DOHH2 (cell line): Measurements from ENCODE around the gene SLC17A1.

Experiments
- H3F3A ChIP-seq: fragments of 200-600 bp; sonication (generic), shearing (Covaris generic); 2 replicates; pipeline ENCODE4 v1.6.0; 2016; ENCODE audit warnings: antibody characterized with exemption, mild to moderate bottlenecking; ENCODE audit not compliant: control insufficient read depth, insufficient read depth
- H3K27ac ChIP-seq: fragments of 200-600 bp; sonication (generic); 2 replicates; pipeline ENCODE4 v1.5.1; 2014; ENCODE audit warnings: low read depth, mild to moderate bottlenecking, low read length, moderate library complexity
- H3K27me3 ChIP-seq: fragments of 200-600 bp; sonication (generic); 2 replicates; pipeline ENCODE4 v1.6.1; 2014; ENCODE audit warnings: mild to moderate bottlenecking, low read length, mixed read lengths; ENCODE audit not compliant: control insufficient read depth
- H3K36me3 ChIP-seq: fragments of 200-600 bp; sonication (generic); 2 replicates; pipeline ENCODE4 v1.6.1; 2014; ENCODE audit warnings: mild to moderate bottlenecking, low read length, moderate library complexity, mixed read lengths; ENCODE audit not compliant: control insufficient read depth
- H3K4me1 ChIP-seq: fragments of 200-600 bp; sonication (generic); 2 replicates; pipeline ENCODE4 v1.6.1; 2014; ENCODE audit warnings: mild to moderate bottlenecking, low read length, mixed read lengths; ENCODE audit not compliant: control insufficient read depth
- H3K4me2 ChIP-seq: fragments of 200-600 bp; sonication (generic); 2 replicates; pipeline ENCODE4 v1.6.0; 2014; ENCODE audit warnings: mild to moderate bottlenecking, low read length, moderate library complexity
- H3K4me3 ChIP-seq: fragments of 200-600 bp; sonication (generic); 2 replicates; pipeline ENCODE4 v1.5.1; 2014; ENCODE audit warnings: mild to moderate bottlenecking, low read length, mixed read lengths
- H3K79me2 ChIP-seq: fragments of 200-600 bp; sonication (generic); 2 replicates; pipeline ENCODE4 v1.6.1; 2014; ENCODE audit warnings: mild to moderate bottlenecking, low read length, mixed read lengths; ENCODE audit not compliant: control insufficient read depth
- H3K9me2 ChIP-seq: fragments of 200-600 bp; sonication (generic); replicated peaks from 2 replicates; pipeline ENCODE4 v1.6.1; 2014; ENCODE audit warnings: mild to moderate bottlenecking, low read length, mixed read lengths; ENCODE audit not compliant: control insufficient read depth
- H3K9me3 ChIP-seq: fragments of 200-600 bp; sonication (generic); 2 replicates; pipeline ENCODE4 v1.6.1; 2014; ENCODE audit warnings: antibody characterized with exemption, low read length, mixed read lengths; ENCODE audit not compliant: control insufficient read depth, insufficient read depth
- H4K20me1 ChIP-seq: fragments of 200-600 bp; sonication (generic); 2 replicates; pipeline ENCODE4 v1.6.0; 2014; ENCODE audit warnings: low read depth, mild to moderate bottlenecking, antibody characterized with exemption, low read length, moderate library complexity; ENCODE audit not compliant: control insufficient read depth, insufficient read depth
- EZH2phosphoT487 ChIP-seq: fragments of 200-600 bp; sonication (generic); IDR thresholded peaks from 2 replicates; pipeline ENCODE4 v1.6.1; 2017; ENCODE audit warnings: borderline replicate concordance, mild to moderate bottlenecking, antibody characterized with exemption, low read length, moderate library complexity, mixed read lengths
- TF ChIP-seq, protein P1 (sequence below): fragments of 200-600 bp; sonication (generic); IDR thresholded peaks from one replicate; pipeline ENCODE4 v1.5.1; 2014; ENCODE audit warnings: antibody characterized with exemption, mild to moderate bottlenecking, low read depth, low read length; ENCODE audit not compliant: poor library complexity, severe bottlenecking

Gene SLC17A1

GRCh38 chr6:25874118-25874517, 42.3 kb upstream of the SLC17A1 start, which contains the start of gene SLC17A3:
Gene SLC17A3, minus strand, starts transcription at chr6:25874243. Its CDS starts 5,856 bp downstream, at chr6:25868387.
- Histone ChIP-seq H3F3A (no peaks in the 10 kb centered on the region), H3K79me2 (no peaks in the 10 kb centered on the region), H3K4me2 (no peak within 1 kb of the TSS), H3K4me1 (no peaks in the 10 kb centered on the region), H3K4me3 (no peak within 1 kb of the TSS), H3K27me3 (peaks cover 2% of the 10 kb centered on the region; the same call in 1 of the 2 replicates), H3K9me3 (no peaks in the 10 kb centered on the region), H4K20me1 (no peaks in the 10 kb centered on the region), H3K9me2 (no peaks in the 10 kb centered on the region; the same call in 1 of the 2 replicates), H3K27ac (no peak within 1 kb of the TSS), H3K36me3 (no peaks in the 10 kb centered on the region)
- no peak for TF ChIP-seq EZH2phosphoT487
- TF ChIP-seq, protein P1, sequence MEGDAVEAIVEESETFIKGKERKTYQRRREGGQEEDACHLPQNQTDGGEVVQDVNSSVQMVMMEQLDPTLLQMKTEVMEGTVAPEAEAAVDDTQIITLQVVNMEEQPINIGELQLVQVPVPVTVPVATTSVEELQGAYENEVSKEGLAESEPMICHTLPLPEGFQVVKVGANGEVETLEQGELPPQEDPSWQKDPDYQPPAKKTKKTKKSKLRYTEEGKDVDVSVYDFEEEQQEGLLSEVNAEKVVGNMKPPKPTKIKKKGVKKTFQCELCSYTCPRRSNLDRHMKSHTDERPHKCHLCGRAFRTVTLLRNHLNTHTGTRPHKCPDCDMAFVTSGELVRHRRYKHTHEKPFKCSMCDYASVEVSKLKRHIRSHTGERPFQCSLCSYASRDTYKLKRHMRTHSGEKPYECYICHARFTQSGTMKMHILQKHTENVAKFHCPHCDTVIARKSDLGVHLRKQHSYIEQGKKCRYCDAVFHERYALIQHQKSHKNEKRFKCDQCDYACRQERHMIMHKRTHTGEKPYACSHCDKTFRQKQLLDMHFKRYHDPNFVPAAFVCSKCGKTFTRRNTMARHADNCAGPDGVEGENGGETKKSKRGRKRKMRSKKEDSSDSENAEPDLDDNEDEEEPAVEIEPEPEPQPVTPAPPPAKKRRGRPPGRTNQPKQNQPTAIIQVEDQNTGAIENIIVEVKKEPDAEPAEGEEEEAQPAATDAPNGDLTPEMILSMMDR, result no peak

GRCh38 chr6:25872814-25873213, 41.0 kb upstream of the SLC17A1 start:
- H3K4me3 ChIP-seq, result no peak overlapping the region
- H3K79me2 ChIP-seq, result no peaks in the 10 kb centered on the region
- no peak overlapping the region for H3K27ac ChIP-seq
- no peaks in the 10 kb centered on the region for H3K9me3 ChIP-seq
- H3K4me1 ChIP-seq, result no peaks in the 10 kb centered on the region
- no peaks in the 10 kb centered on the region for H4K20me1 ChIP-seq
- no peak overlapping the region for H3K4me2 ChIP-seq
- H3K36me3 ChIP-seq, result no peaks in the 10 kb centered on the region
- TF ChIP-seq, protein P1, result no peak
- no peak for TF ChIP-seq EZH2phosphoT487
- peaks cover 2% of the 10 kb centered on the region for H3K27me3 ChIP-seq
- no peaks in the 10 kb centered on the region for H3F3A ChIP-seq
- no peaks in the 10 kb centered on the region; the same call in 1 of the 2 replicates for H3K9me2 ChIP-seq

DNA sequence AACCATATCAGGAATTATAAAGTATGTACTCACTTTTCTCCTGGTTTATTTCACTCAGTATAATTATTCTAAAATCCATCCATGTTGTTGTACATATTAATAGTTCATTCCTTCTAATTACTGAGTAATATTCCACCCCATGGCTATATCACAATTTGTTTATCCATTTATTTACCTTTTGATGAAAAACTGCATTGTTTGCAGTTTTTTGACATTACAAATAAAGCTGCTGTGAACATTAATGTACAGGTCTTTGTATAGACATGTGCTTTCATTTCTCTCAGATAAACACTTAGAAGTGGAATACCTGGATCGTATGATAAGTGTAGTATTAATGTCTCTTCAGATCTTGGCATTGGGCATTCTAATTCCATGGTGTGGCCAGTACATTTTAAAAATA, 38.0 kb upstream of the SLC17A1 start:
- H4K20me1 ChIP-seq, result no peaks in the 10 kb centered on the region
- H3K27me3 ChIP-seq, result peaks cover 4% of the 10 kb centered on the region
- no peaks in the 10 kb centered on the region for H3K9me3 ChIP-seq
- no peaks in the 10 kb centered on the region for H3K36me3 ChIP-seq
- H3K4me1 ChIP-seq, result no peaks in the 10 kb centered on the region
- no peaks in the 10 kb centered on the region for H3K9me2 ChIP-seq
- H3K27ac ChIP-seq, result no peak overlapping the region
- no peak overlapping the region for H3K4me2 ChIP-seq
- H3K4me3 ChIP-seq, result no peak overlapping the region
- no peaks in the 10 kb centered on the region for H3K79me2 ChIP-seq
- no peak for TF ChIP-seq EZH2phosphoT487
- TF ChIP-seq, protein P1, result no peak
- no peaks in the 10 kb centered on the region for H3F3A ChIP-seq
